Stimulated activated CD4-positive, alpha-beta T cell treated with anti-CD3 and anti-CD28 coated beads, Interleukin-12 subunit alpha, Interleukin-12 subunit beta, amount 100 ng/mL, for 4 hours (primary cell): ENCODE measurements around the gene TSPAN5.
"Not testable (repeated sequence)": the region's sequence is repeated elsewhere in the genome, so short reads cannot be mapped to it uniquely, and the experiment has no call there.

Source experiments
- DNase-seq: peaks from one replicate; pipeline ENCODE4 v3.0.0-alpha.2; 2020

TSPAN5 gene

GRCh38 chr4:98542011-98542410 is 116.4 kb downstream of the TSPAN5 start:
- no peak for DNase-seq

GRCh38 chr4:98540803-98541202 is 117.6 kb downstream of the TSPAN5 start:
- no peak for DNase-seq

- no peak for DNase-seq
Measured at GRCh38 chr4:98539741-98540140, 118.7 kb downstream of the TSPAN5 start.

GRCh38 chr4:98539299-98539698 is 119.1 kb downstream of the TSPAN5 start:
- no peak for DNase-seq

GRCh38 chr4:98536631-98537030 is 121.8 kb downstream of the TSPAN5 start:
- no peak for DNase-seq

- DNase-seq, result not testable (repeated sequence)
Measured at GRCh38 chr4:98534146-98534545, 124.3 kb downstream of the TSPAN5 start.

- DNase-seq, result no peak
Measured at GRCh38 chr4:98530572-98530971, 127.8 kb downstream of the TSPAN5 start.

- DNase-seq, result no peak
Measured at GRCh38 chr4:98529970-98530569, 128.3 kb downstream of the TSPAN5 start.

- no peak for DNase-seq
Measured at GRCh38 chr4:98528882-98529281, 129.5 kb downstream of the TSPAN5 start.

GRCh38 chr4:98527534-98528269 is 130.7 kb downstream of the TSPAN5 start:
- DNase-seq, result no peak

- no peak for DNase-seq
Measured at GRCh38 chr4:98524230-98524629, 134.2 kb downstream of the TSPAN5 start.

GRCh38 chr4:98522636-98523395 is 135.6 kb downstream of the TSPAN5 start:
- DNase-seq, result no peak

GRCh38 chr4:98522062-98522461 is 136.3 kb downstream of the TSPAN5 start:
- DNase-seq, result no peak

- DNase-seq, result no peak
Measured at GRCh38 chr4:98521486-98521885, 136.9 kb downstream of the TSPAN5 start.

- DNase-seq, result no peak
Measured at GRCh38 chr4:98519268-98519977, 139.0 kb downstream of the TSPAN5 start.

GRCh38 chr4:98518559-98519267 is 139.7 kb downstream of the TSPAN5 start:
- no peak for DNase-seq

- no peak for DNase-seq
Measured at GRCh38 chr4:98517218-98518021, 141.0 kb downstream of the TSPAN5 start.

- DNase-seq, result no peak
Measured at GRCh38 chr4:98516441-98517217, 141.8 kb downstream of the TSPAN5 start.

GRCh38 chr4:98516042-98516440 is 142.4 kb downstream of the TSPAN5 start:
- DNase-seq, result no peak

GRCh38 chr4:98515470-98515809 is 143.0 kb downstream of the TSPAN5 start:
- no peak for DNase-seq
